Ammon's horn (tissue), 1 donor: ENCODE data around the gene HGFAC.

Source experiments
- DNase-seq: peaks from one replicate; pipeline ENCODE4 v3.0.0-alpha.2; 2016; ENCODE audit warnings: low spot score

The HGFAC gene

GRCh38 chr4:3426465-3427133 lies 15.2 kb upstream of the HGFAC start:
- DNase-seq, result no peak

GRCh38 chr4:3427134-3427476 lies 14.7 kb upstream of the HGFAC start:
- DNase-seq, result no peak

GRCh38 chr4:3427706-3428446 lies 13.9 kb upstream of the HGFAC start:
- no peak for DNase-seq

- DNase-seq, result no peak
Measured at GRCh38 chr4:3429651-3430050, 12.1 kb upstream of the HGFAC start.

- no peak for DNase-seq
Measured at GRCh38 chr4:3430524-3430923, 11.2 kb upstream of the HGFAC start.

GRCh38 chr4:3431446-3431993 lies 10.2 kb upstream of the HGFAC start:
- DNase-seq, result no peak

DNA sequence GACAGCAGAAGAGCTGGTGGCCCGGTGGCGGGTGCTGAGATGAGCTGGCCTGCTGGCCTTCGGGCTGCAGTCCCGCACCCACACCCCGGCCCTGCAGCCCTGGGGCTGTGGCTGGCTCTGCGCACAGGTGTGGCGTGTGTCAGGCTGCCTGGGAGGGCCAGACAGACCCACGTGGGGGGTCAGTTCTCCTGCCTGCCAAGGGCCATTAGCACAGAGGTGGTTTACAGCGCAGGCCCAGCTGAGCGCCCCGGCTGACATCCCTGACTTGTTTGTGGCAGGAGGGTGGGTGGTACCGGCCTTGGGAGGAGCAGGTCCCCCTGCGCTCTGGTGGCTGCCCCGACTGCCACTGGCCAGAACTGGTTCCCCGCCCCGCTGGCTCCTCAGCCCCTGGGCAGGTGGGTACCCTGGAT lies 9.4 kb upstream of the HGFAC start:
- DNase-seq, result no peak

DNA sequence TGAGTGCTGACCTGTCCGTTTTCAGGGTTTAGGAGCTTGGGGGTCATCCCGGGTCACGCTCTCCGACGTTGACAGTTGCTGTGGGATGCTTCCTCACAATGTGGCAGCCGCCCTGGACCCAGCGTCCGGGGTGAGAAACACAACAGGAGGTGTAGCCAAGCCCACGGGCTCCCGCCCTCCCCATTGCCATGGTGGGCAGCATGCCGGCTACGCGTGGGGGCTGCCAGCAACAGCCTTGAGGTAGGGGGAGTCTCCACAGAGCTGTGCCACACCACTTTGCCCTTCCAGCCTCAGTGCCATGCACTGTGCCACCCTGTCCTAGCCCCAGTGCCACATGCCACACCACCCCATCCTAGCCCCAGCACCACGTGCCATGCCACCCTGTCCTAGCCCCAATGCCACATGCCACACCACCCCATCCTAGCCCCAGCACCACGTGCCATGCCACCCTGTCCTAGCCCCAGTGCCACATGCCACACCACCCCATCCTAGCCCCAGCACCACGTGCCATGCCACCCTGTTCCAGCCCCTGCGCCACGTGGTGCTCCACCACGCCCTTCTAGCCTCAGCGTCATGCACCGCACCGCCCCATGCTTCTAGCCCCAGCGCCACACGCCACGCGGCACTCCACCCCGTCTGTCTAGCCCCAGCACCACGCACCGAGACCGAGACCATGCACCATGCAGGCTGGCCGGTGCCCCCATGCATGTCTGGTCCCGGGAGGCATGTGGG lies 8.5 kb upstream of the HGFAC start:
- no peak for DNase-seq

DNA sequence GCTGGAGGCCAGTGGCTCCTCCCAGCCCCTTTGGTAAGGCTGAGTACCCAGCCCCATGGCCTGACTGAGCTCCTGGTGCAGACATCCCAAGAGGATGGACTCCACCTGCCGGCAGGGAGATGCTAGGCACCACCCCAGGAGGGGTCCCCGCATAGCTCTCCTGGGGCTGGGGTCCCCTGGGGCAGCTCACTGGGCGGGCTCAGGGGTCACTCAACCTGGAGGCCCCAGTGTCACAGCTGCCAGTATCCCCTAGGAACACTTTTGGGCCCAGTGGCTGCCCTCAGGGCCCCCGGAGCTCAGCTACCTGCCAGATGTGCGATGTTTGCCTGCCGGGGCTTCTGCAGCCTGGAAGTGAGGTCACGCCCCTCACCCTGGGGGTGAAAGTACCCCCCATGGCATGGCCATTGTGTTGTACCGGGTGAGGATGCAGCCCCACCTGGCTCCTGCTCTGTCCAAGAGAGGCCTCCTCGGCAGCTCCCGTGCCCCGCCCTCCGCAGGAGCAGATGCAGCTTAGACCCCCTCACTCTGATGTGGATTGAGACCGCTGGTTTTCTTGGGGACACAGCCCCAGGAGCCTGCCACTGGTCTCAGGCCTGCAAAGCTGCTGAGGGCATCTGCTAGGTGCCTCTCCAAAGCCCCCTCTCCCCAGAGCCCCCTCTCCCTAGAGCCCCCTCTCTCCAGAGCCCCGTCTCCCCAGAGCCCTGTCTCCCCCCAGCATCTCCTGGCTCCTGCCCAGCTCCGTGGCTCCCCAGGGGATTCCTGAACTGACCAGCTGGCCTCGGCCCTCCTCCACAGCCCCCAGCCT lies 6.7 kb upstream of the HGFAC start:
- no peak for DNase-seq

GRCh38 chr4:3435686-3435956 lies 6.1 kb upstream of the HGFAC start:
- DNase-seq, result no peak

- no peak for DNase-seq
Measured at GRCh38 chr4:3436048-3436797, 5.5 kb upstream of the HGFAC start.

GRCh38 chr4:3436798-3437581 lies 4.8 kb upstream of the HGFAC start:
- no peak for DNase-seq

DNA sequence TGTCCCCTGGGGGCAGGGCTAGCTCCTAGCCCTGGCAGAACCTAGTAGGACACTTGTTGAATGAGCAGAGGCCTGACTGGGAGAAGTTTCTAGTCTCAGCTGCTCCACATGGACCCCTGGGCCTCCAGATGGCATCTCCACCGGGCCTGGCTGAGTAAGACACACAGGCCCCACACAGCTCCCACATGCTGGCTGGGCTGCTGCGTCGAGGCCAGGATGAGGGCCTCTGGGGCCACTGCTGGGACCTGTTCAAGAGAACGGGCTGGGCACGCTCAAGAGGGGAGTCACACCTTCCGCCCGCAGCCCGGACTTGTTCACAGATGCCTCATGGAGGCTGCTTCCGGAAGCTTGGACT lies 4.2 kb upstream of the HGFAC start:
- DNase-seq, result no peak

DNA sequence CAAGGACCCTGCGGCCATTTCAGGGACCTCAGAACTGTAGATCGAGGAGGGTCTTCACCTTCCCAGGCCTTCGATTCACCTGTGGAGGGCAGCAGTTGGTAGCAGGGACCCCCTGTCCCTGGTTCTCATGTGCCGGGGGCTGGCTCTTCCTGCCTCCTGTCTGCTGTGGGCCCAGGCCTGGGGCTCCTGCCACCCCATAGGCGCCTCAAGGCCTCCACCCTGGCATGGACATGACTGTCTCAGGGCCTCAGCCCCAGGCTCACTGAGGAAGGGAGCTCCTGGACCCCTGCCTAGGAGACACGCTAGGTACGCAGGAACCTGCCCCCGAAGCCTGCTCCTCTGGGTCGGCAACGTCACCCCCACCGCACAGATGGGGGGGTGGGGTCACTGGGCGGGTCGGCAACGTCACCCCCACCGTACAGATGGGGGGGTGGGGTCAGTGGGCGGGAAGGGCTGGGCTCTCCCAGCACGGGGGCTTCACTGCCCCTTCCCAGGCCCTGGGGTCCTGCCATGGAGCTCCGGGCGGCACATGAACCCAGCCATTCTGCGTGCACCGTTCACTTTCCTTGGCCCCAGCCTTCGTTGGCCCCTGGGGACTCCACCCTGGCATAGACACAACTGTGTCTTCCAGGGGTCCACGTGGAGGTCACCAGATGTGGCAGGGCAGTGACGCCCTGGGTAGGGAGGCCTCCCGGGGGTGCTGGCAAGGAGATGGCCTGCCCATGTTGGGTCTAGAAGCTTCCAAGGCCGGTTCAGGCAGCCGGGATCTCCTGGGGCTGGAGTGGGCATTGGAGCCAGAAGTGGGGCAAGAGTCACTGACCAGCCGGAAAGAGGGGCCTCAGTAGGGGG lies 3.5 kb upstream of the HGFAC start:
- DNase-seq, result no peak

- DNase-seq, result no peak
Measured at GRCh38 chr4:3438847-3439180, 3.0 kb upstream of the HGFAC start.

- DNase-seq, result no peak
Measured at GRCh38 chr4:3439391-3439790, 2.4 kb upstream of the HGFAC start.

DNA sequence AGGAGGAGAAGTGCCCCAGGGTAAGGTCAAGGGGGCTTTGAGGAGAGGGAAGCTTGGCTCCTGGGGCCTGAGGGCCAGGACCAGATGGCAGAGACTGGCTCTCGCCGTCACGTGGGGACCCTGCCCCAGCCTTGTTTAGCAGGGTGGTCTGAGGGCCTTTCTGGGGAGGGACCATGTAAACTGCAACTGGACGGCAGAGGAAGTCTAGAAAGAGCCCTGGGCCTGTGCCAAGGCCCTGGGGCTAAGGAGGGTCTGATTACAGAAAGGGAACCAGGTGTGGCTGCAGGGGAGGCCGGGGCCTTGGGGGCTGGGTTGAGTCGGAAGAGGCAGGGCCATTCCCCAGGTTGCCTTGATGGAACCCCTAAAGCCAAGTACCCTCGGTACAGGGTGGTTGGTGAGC lies 1.8 kb upstream of the HGFAC start:
- no peak for DNase-seq

DNA sequence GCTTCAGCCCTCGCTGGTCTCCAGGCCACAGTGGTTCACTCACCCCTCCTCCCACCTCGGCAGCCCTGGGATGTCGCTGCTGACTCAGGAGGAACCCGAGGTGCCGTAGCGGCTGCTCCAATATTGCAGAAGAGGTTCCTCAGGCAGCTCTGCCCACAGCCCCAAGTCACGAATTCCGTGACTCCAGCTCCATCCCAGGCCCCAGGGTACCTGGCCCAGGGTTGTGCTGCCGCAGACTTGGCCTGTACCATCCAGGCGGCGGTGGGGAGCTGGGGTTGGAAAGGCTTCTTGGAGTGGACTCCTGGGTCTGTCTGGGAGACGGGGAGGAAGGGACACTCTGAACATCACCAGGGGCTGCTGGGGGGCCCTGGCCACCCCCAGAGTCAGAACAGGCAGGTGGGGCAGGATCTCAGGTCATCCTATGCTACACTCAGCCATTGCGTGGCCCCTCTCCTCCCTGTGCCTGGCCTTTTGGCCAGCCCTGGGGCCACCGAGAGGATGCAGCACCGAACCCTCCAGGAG lies 728 bp upstream of the HGFAC start:
- DNase-seq, result no peak

GRCh38 chr4:3442460-3442958 lies 741 bp downstream of the HGFAC start:
- DNase-seq, result no peak
